ENCODE measurements around the gene ATMIN.

DNA sequence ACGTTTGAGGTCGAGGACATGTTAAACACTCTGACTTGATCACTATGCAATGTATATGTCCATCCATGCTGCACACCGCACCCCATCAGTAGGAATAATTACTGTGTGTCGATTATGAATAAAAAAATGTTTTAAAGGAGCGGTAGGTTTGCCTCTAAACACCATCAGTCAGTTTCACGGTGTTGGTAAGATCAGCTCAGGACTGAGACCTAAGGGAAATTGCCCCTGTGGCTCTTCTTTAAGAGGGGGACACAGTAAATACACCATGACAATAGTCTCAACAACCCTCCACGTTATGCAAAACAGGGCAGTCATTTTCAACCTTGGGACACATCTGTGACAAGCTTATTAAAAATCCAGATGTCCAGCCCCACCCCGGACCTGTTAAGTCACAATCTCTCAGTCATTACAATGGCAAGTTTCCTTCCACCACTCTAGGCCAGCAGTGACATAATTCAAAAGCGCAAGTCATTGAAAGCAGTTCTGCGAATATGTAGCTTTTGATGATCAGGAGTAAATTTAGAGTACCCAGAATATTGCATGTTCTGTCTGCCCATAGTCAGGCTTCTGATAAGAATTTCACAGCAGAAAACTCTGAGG, 1.2 kb downstream of the ATMIN start:
- TF ChIP-seq EZH2phosphoT487 (IDR thresholded peaks at IDR 0.05; ENCODE audit: low read depth) = no peak
- TF ChIP-seq, protein P1, sequence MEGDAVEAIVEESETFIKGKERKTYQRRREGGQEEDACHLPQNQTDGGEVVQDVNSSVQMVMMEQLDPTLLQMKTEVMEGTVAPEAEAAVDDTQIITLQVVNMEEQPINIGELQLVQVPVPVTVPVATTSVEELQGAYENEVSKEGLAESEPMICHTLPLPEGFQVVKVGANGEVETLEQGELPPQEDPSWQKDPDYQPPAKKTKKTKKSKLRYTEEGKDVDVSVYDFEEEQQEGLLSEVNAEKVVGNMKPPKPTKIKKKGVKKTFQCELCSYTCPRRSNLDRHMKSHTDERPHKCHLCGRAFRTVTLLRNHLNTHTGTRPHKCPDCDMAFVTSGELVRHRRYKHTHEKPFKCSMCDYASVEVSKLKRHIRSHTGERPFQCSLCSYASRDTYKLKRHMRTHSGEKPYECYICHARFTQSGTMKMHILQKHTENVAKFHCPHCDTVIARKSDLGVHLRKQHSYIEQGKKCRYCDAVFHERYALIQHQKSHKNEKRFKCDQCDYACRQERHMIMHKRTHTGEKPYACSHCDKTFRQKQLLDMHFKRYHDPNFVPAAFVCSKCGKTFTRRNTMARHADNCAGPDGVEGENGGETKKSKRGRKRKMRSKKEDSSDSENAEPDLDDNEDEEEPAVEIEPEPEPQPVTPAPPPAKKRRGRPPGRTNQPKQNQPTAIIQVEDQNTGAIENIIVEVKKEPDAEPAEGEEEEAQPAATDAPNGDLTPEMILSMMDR (IDR thresholded peaks at IDR 0.05; ENCODE audit: low read depth, low read length) = no peak

Data from OCI-LY3 (cell line).